ENCODE measurements around the gene PPP1R7.
"Not testable (repeated sequence)": the region's sequence is repeated elsewhere in the genome, so short reads cannot be mapped to it uniquely, and the experiment has no call there.

PPP1R7 gene

GRCh38 chr2:241177526-241178334, 27.5 kb downstream of the PPP1R7 start:
- no peak for DNase-seq

- no peak for DNase-seq
These were observed 28.7 kb downstream of the PPP1R7 start for GRCh38 chr2:241178961-241179360.

- no peak for DNase-seq
These were observed 29.6 kb downstream of the PPP1R7 start for GRCh38 chr2:241179899-241180298.

GRCh38 chr2:241180495-241180894, 30.2 kb downstream of the PPP1R7 start:
- no peak for DNase-seq

GRCh38 chr2:241182126-241182525, 31.9 kb downstream of the PPP1R7 start:
- DNase-seq = no peak

GRCh38 chr2:241182531-241183133, 32.4 kb downstream of the PPP1R7 start:
- DNase-seq = no peak

GRCh38 chr2:241183221-241183620, 33.0 kb downstream of the PPP1R7 start:
- DNase-seq = no peak

GRCh38 chr2:241184901-241185300, 34.6 kb downstream of the PPP1R7 start:
- no peak for DNase-seq

GRCh38 chr2:241185961-241186360, 35.7 kb downstream of the PPP1R7 start:
- no peak for DNase-seq

GRCh38 chr2:241187101-241187917, 37.0 kb downstream of the PPP1R7 start:
- DNase-seq = no peak

- no peak for DNase-seq
These were observed 37.6 kb downstream of the PPP1R7 start for GRCh38 chr2:241187918-241188234.

GRCh38 chr2:241188361-241189092, 38.3 kb downstream of the PPP1R7 start, which contains the start of gene ANO7:
ANO7 (plus strand) TSS chr2:241188677; CDS start chr2:241190064, 1,387 bp downstream.
- DNase-seq = no peak

GRCh38 chr2:241189093-241189855, 39.0 kb downstream of the PPP1R7 start:
- DNase-seq = no peak

- no peak for DNase-seq
These were observed 39.6 kb downstream of the PPP1R7 start for GRCh38 chr2:241189856-241190201.

- DNase-seq = no peak
These were observed 40.2 kb downstream of the PPP1R7 start for GRCh38 chr2:241190291-241190981.

GRCh38 chr2:241191081-241191480, 40.8 kb downstream of the PPP1R7 start:
- DNase-seq = no peak

- DNase-seq = no peak
These were observed 43.0 kb downstream of the PPP1R7 start for GRCh38 chr2:241193271-241193670.

- no peak for DNase-seq
These were observed 44.5 kb downstream of the PPP1R7 start for GRCh38 chr2:241194811-241195210.

GRCh38 chr2:241195506-241196130, 45.4 kb downstream of the PPP1R7 start:
- no peak for DNase-seq

- DNase-seq = not testable (repeated sequence)
These were observed 47.0 kb downstream of the PPP1R7 start for GRCh38 chr2:241197246-241197645.

GRCh38 chr2:241197947-241198346, 47.7 kb downstream of the PPP1R7 start:
- DNase-seq = no peak
